GM12878 (cell line): ENCODE data around the gene ARHGEF1. TPM values are rescaled to one million over a fixed set of nuclear protein-coding genes. Genes with fewer than 3 reads are reported as not detected.

Source experiments
- ATAC-seq: fragments of 200-7000 bp; cut with Tn5 transposase; 3 replicates; pipeline ENCODE4 v1.9.1; 2020; ENCODE audit warnings: mild to moderate bottlenecking, moderate library complexity
- BruUV-seq: library from RNA; stranded (reverse); fragments of 400-500 nt; replicated peaks from 2 replicates; lab custom pipeline; 2021; lab: Mats Ljungman, UMichigan
- CTCF ChIA-PET: fragments of 300-600 bp; sonication (Branson Sonifier 250); formaldehyde crosslinking; extraction: SDS; loops from one replicate; lab custom pipeline; 2021; ENCODE audit warnings: inconsistent platforms; lab: Yijun Ruan, JAX
- POLR2A ChIA-PET: fragments of 350-600 bp; formaldehyde crosslinking; extraction: SDS; loops from one replicate; lab custom pipeline; 2021; ENCODE audit warnings: inconsistent platforms; lab: Charles Lee
- RAD21 ChIA-PET: fragments of 300-600 bp; sonication (Branson Sonifier 250); formaldehyde crosslinking; loops from one replicate; lab custom pipeline; 2023; ENCODE audit warnings: antibody characterized with exemption; ENCODE audit not compliant: unreplicated experiment; lab: Charles Lee
- SMC1A ChIA-PET: fragments of 300-600 bp; sonication (Branson Sonifier 250); formaldehyde crosslinking; loops from one replicate; lab custom pipeline; 2023; ENCODE audit not compliant: unreplicated experiment, uncharacterized antibody; lab: Charles Lee
- DNase-seq: peaks from one replicate; pipeline ENCODE4 v3.0.0-alpha.2; 2011; ENCODE audit warnings: low read depth, low spot score
- FAIRE-seq: peaks from 3 replicates; lab custom pipeline; 2011; peaks lifted over from hg19 to GRCh38; lab: Jason Lieb, UNC
- H2AFZ ChIP-seq: 2 replicates; pipeline ENCODE4 v1.6.0; 2011; ENCODE audit warnings: low read depth, low read length, control low read depth; ENCODE audit not compliant: control insufficient read depth
- H3K27ac ChIP-seq: 2 replicates; pipeline ENCODE4 v1.5.1; 2011; ENCODE audit warnings: control low read depth; ENCODE audit not compliant: control insufficient read depth, insufficient read depth
- H3K27me3 ChIP-seq, 2 experiments: replicated peaks in 1 of 2; 2 replicates each; pipeline versions ENCODE4 v1.6.0 to v1.6.1; 2011; ENCODE audit warnings: low read length in 1 of 2; ENCODE audit not compliant: control insufficient read depth in 2 of 2, insufficient read depth in 2 of 2
- H3K36me3 ChIP-seq, 2 experiments: 2 replicates each; pipeline ENCODE4 v1.5.1; 2011; ENCODE audit warnings: low read length in 1 of 2; ENCODE audit not compliant: control insufficient read depth in 2 of 2, insufficient read depth in 2 of 2
- H3K4me1 ChIP-seq: 2 replicates; pipeline ENCODE4 v1.6.1; 2011; ENCODE audit warnings: mild to moderate bottlenecking, low read length, moderate library complexity, mixed read lengths; ENCODE audit not compliant: control insufficient read depth, insufficient read depth
- H3K4me2 ChIP-seq: 2 replicates; pipeline ENCODE4 v1.6.0; 2011; ENCODE audit warnings: control low read depth; ENCODE audit not compliant: control insufficient read depth, insufficient read depth
- H3K4me3 ChIP-seq: fragments of 200-600 bp; sonication (generic); 2 replicates; pipeline ENCODE4 v1.5.1; 2016
- H3K79me2 ChIP-seq: 2 replicates; pipeline ENCODE4 v1.6.0; 2011; ENCODE audit warnings: low read length; ENCODE audit not compliant: control insufficient read depth, insufficient read depth
- H3K9ac ChIP-seq: 2 replicates; pipeline ENCODE4 v1.8.0; 2011; ENCODE audit warnings: low read length, control low read depth, mixed read lengths; ENCODE audit not compliant: control insufficient read depth, insufficient read depth
- H3K9me3 ChIP-seq: replicated peaks from 3 replicates; pipeline ENCODE4 v1.5.1; 2011; ENCODE audit warnings: mild to moderate bottlenecking, low read length; ENCODE audit not compliant: control insufficient read depth, insufficient read depth
- H4K20me1 ChIP-seq: 2 replicates; pipeline ENCODE4 v1.6.0; 2011; ENCODE audit not compliant: control insufficient read depth, insufficient read depth
- BRCA1 ChIP-seq: IDR thresholded peaks from 2 replicates; pipeline ENCODE4 v1.6.1; 2011; ENCODE audit warnings: low read depth, low read length, improper control_type of control experiment
- CREM ChIP-seq: IDR thresholded peaks from 2 replicates; pipeline ENCODE4 v1.6.1; 2014; ENCODE audit warnings: antibody characterized with exemption, low read depth
- EP300 ChIP-seq, 2 experiments: fragments of 150-350 bp in 1 of 2; IDR thresholded peaks; 2 replicates each; pipeline ENCODE4 v1.6.1; 2011 to 2012; ENCODE audit warnings: low read depth in 2 of 2, low read length in 2 of 2, borderline replicate concordance in 1 of 2, improper control_type of control experiment in 1 of 2, inconsistent platforms in 1 of 2; ENCODE audit not compliant: control insufficient read depth in 1 of 2
- FOXM1 ChIP-seq: IDR thresholded peaks from 2 replicates; pipeline ENCODE4 v1.6.1; 2012; ENCODE audit warnings: low read depth, mild to moderate bottlenecking, inconsistent platforms, low read length, moderate library complexity
- GABPA ChIP-seq: IDR thresholded peaks from 2 replicates; pipeline ENCODE4 v1.6.1; 2014; ENCODE audit warnings: antibody characterized with exemption, low read depth, mild to moderate bottlenecking, inconsistent platforms
- KDM1A ChIP-seq: fragments of 200-600 bp; sonication (generic); IDR thresholded peaks from 2 replicates; pipeline ENCODE4 v1.6.1; 2016; ENCODE audit warnings: borderline replicate concordance
- POLR2A ChIP-seq: IDR thresholded peaks from 2 replicates; pipeline ENCODE4 v1.6.1; 2011; ENCODE audit warnings: low read depth, mild to moderate bottlenecking, low read length
- SPI1 ChIP-seq: IDR thresholded peaks from 2 replicates; pipeline ENCODE4 v1.6.1; 2011; ENCODE audit warnings: low read depth, mild to moderate bottlenecking, low read length, moderate library complexity, borderline replicate concordance; ENCODE audit not compliant: insufficient read depth
- SREBF1 ChIP-seq: IDR thresholded peaks from 2 replicates; pipeline ENCODE4 v1.6.1; 2012; ENCODE audit warnings: mild to moderate bottlenecking, low read length
- SUZ12 ChIP-seq: fragments of 200-600 bp; sonication (generic); IDR thresholded peaks from one replicate; pipeline ENCODE4 v1.6.1; 2018; ENCODE audit warnings: antibody characterized with exemption, mild to moderate bottlenecking; ENCODE audit not compliant: unreplicated experiment
- TCF3 ChIP-seq: IDR thresholded peaks from 2 replicates; pipeline ENCODE4 v1.6.1; 2012; ENCODE audit warnings: low read depth, mild to moderate bottlenecking, low read length, borderline replicate concordance; ENCODE audit not compliant: insufficient read depth
- ZBED1 ChIP-seq: IDR thresholded peaks from 2 replicates; pipeline ENCODE4 v1.6.1; 2016; ENCODE audit warnings: borderline replicate concordance
- ZBTB33 ChIP-seq: fragments of 450-650 bp; IDR thresholded peaks from 2 replicates; pipeline ENCODE4 v1.6.1; 2017; ENCODE audit warnings: mild to moderate bottlenecking
- WGBS: methylation state at CpG from one replicate; pipeline ENCODE4 v1.1.6; 2016; ENCODE audit warnings: low lambda C conversion rate; ENCODE audit not compliant: insufficient replicate concordance, insufficient coverage; ENCODE audit errors: missing lambda C conversion rate; 5-methylcytosine and 5-hydroxymethylcytosine counted together
- in situ Hi-C: fragments of 300-500 bp; cut with MboI; formaldehyde crosslinking; loops from 9 replicates; pipeline ENCODE4 v1.14.3; 2018; ENCODE audit warnings: mixed read lengths
- intact Hi-C: fragments of 100-400 bp; cut with micrococcal nuclease; formaldehyde crosslinking; loops from one replicate; pipeline ENCODE4 v1.14.2; 2022; ENCODE audit not compliant: unreplicated experiment
- polyA plus RNA-seq, 11 experiments: library from polyadenylated mRNA; depleted of rRNA in 4 of 11; unstranded in 6 of 11; stranded (reverse) in 5 of 11; fragments of >200 nt; fragmentation: Nextera tagmentation in 4 of 11; fragmentation: Illumina TruSeq in 1 of 11; extraction: Ambion mirVana in 4 of 11; extraction: Trizol in 1 of 11; gene quantifications; 1 replicate in 1 of 11; 2 replicates in 10 of 11; pipeline versions ENCODE4 v1.2.1 to v1.2.3, GENCODE V29; 2011 to 2016; ENCODE audit warnings: inconsistent platforms in 2 of 11, missing spikeins in 2 of 11, low read depth in 1 of 11
- total RNA-seq, 4 experiments: library from RNA; depleted of rRNA in 3 of 4; stranded (reverse); fragments of >200 nt in 3 of 4; fragmentation: Illumina TruSeq in 1 of 4; extraction: Trizol in 1 of 4; gene quantifications; 2 replicates each; pipeline versions ENCODE4 v1.2.1 to v1.2.3, GENCODE V29; 2013 to 2021

ARHGEF1 gene
- total and polyA plus RNA-seq, 10 of the 15 experiments (the other 5 are each of a cell fraction or from before 2014, with no cell fraction given), result 1.2 to 207 (median 53.9) TPM

- H3K79me2 ChIP-seq, result no peaks in the 10 kb centered on the region
- H3K4me1 ChIP-seq, result no peaks in the 10 kb centered on the region
- in situ Hi-C loops (no loop called here), intact Hi-C loops (no loop called here)
- no peak overlapping the region for H3K27ac ChIP-seq
- no peak overlapping the region for H3K4me3 ChIP-seq
- ChIA-PET RAD21 (no interaction called here), POLR2A (no interaction called here), CTCF (interaction anchor here (1.0 to 4.5 kb wide), 6 partner anchors 8 to 209 kb away, joined by 3 to 24 read pairs (median 4); no protein-coding TSS in a partner anchor), SMC1A (no interaction called here)
- H3K27me3 ChIP-seq, result peaks cover 1 to 8% of the 10 kb centered on the region in 2 experiments; a peak in 3 of 4 replicates
- no TSS peak for BruUV-seq
- H2AFZ ChIP-seq, result no peak overlapping the region
- no peak overlapping the region for H3K4me2 ChIP-seq
- H3K9ac ChIP-seq, result no peak overlapping the region
- H3K9me3 ChIP-seq, result no peaks in the 10 kb centered on the region; the same call in 2 of the 3 replicates
- DNase-seq (no peak), ATAC-seq (no peak), FAIRE-seq (no peak)
- 31% methylated on average over 4 of the region's 4 CpGs for WGBS
- H4K20me1 ChIP-seq, result no peaks in the 10 kb centered on the region
- no peaks in the 10 kb centered on the region for H3K36me3 ChIP-seq
- TF ChIP-seq SREBF1, result no peak
- no peak for TF ChIP-seq POLR2A
- no peak for TF ChIP-seq KDM1A
- TF ChIP-seq SPI1, result no peak
- no peak for TF ChIP-seq FOXM1
- no peak for TF ChIP-seq SUZ12
- TF ChIP-seq CREM, result no peak
- no peak for TF ChIP-seq ZBTB33
- TF ChIP-seq BRCA1, result no peak
- TF ChIP-seq GABPA, result no peak
- TF ChIP-seq TCF3, result no peak
- no peak for TF ChIP-seq ZBED1
- no peak for TF ChIP-seq EP300 (IDR thresholded peaks at IDR 0.05; ENCODE audit: borderline replicate concordance in 1 of 2, control insufficient read depth in 1 of 2, low read depth in 2 of 2, low read length in 2 of 2)
Observed at GRCh38 chr19:41851456-41851855, 31.5 kb upstream of the ARHGEF1 start.
